Keratinocyte (primary cell): Measurements from ENCODE around the gene STOM.

ENCODE experiments used
- CTCF ChIP-seq, 3 experiments: IDR thresholded peaks in 1 of 3; conservative IDR thresholded peaks in 1 of 3; optimal IDR thresholded peaks in 1 of 3; 2 replicates in 2 of 3; 3 replicates in 1 of 3; pipeline versions ENCODE3 to v1.5.1; 2011; ENCODE audit warnings: low read length in 3 of 3, mild to moderate bottlenecking in 3 of 3, moderate library complexity in 2 of 3, control low read depth in 1 of 3, inconsistent platforms in 1 of 3; ENCODE audit not compliant: insufficient read depth in 2 of 3; ENCODE audit errors: extremely low read depth in 1 of 3
- EZH2 ChIP-seq: IDR thresholded peaks from one replicate; pipeline ENCODE4 v1.6.1; 2012; ENCODE audit warnings: inconsistent platforms, mild to moderate bottlenecking, low read length, moderate library complexity

- no peak for TF ChIP-seq CTCF (optimal IDR thresholded peaks at IDR 0.05 in 1 of 3, IDR thresholded peaks at IDR 0.05 in 1 of 3, conservative IDR thresholded peaks at IDR 0.05 in 1 of 3; ENCODE audit: extremely low read depth in 1 of 3, insufficient read depth in 2 of 3, low read length in 3 of 3)
- no peak for TF ChIP-seq EZH2
Observed at GRCh38 chr9:121362813-121363621, 7.0 kb downstream of the STOM start.
